Endothelial cell of coronary artery (primary cell): ENCODE measurements around the gene TOP1. TPM values are rescaled to one million over a fixed set of nuclear protein-coding genes. Genes with fewer than 3 reads are reported as not detected.

Source experiments
- total RNA-seq: library from RNA; depleted of rRNA; stranded (reverse); fragments of >200 nt; gene quantifications from 2 replicates; pipeline ENCODE4 v1.2.3, GENCODE V29; 2014

TOP1 gene
- total RNA-seq, result 21.8 and 28.5 TPM in 2 replicates

GRCh38 chr20:41028359-41029149 is at the start of gene TOP1:
Gene TOP1, plus strand, starts transcription at chr20:41028822. Its CDS starts 246 bp downstream, at chr20:41029068.

GRCh38 chr20:41136680-41137613 is 108.3 kb downstream of the TOP1 start, which contains the start of gene PLCG1:
Gene PLCG1, plus strand, starts transcription at chr20:41137543. Its CDS starts 99 bp downstream, at chr20:41137642.

Other genes with a start within 250 kb of the TOP1 start
- gene PLCG1, start 108.7 kb downstream of the TOP1 start, total RNA-seq, result 155 and 203 TPM in 2 replicates